ENCODE data around the gene ITPKB.

Gene ITPKB

GRCh38 chr1:226688056-226688748 lies 50.9 kb downstream of the ITPKB start:
- H3K4me3 ChIP-seq (ENCODE audit: low read length), result no peak overlapping the region
- no peak overlapping the region for H4K5ac ChIP-seq (ENCODE audit: low read length)
- H3K4me1 ChIP-seq (ENCODE audit: control insufficient read depth, low read depth, low read length), result peaks cover 13% of the 10 kb centered on the region
- H2AK5ac ChIP-seq (ENCODE audit: low read length), result no peak overlapping the region
- no peak overlapping the region for H4K8ac ChIP-seq (ENCODE audit: low read depth, low read length)
- H3K9ac ChIP-seq (ENCODE audit: low read length), result peak overlapping the region; percentile 29
- H3K27me3 ChIP-seq (ENCODE audit: insufficient read depth, low read length, poor library complexity), result no peaks in the 10 kb centered on the region
- H3K36me3 ChIP-seq (ENCODE audit: control insufficient read depth, insufficient read depth, low read length), result no peaks in the 10 kb centered on the region
- no peak overlapping the region for H3K4me2 ChIP-seq (ENCODE audit: low read length)
- peak; percentile 48 for DNase-seq
- no peak overlapping the region for H3K4ac ChIP-seq (ENCODE audit: low read depth, low read length)
- no peak overlapping the region for H3K23ac ChIP-seq (ENCODE audit: low read length)
- peaks cover 4% of the 10 kb centered on the region for H3K79me1 ChIP-seq (ENCODE audit: low read length)
- no peaks in the 10 kb centered on the region for H3K79me2 ChIP-seq (ENCODE audit: control insufficient read depth, insufficient read depth, low read length)
- H3K27ac ChIP-seq (ENCODE audit: low read depth, low read length), result no peak overlapping the region
- H2BK15ac ChIP-seq (replicated peaks; ENCODE audit: low read depth), result no peak overlapping the region
- no CpG with 5 or more reads among the region's 6 CpGs for WGBS (ENCODE audit: extremely low coverage, insufficient coverage, low lambda C conversion rate)
- H2BK120ac ChIP-seq (ENCODE audit: low read depth, low read length), result no peak overlapping the region
- H2BK5ac ChIP-seq (ENCODE audit: low read length), result no peak overlapping the region
- H3K18ac ChIP-seq (ENCODE audit: low read length), result no peak overlapping the region
- peak overlapping the region; percentile 51 for H3K56ac ChIP-seq (ENCODE audit: low read length)

GRCh38 chr1:226687426-226687825 lies 51.7 kb downstream of the ITPKB start:
- Histone ChIP-seq H4K5ac (ENCODE audit: low read length) (no peak overlapping the region), H3K36me3 (ENCODE audit: control insufficient read depth, insufficient read depth, low read length) (no peaks in the 10 kb centered on the region), H3K27ac (ENCODE audit: low read depth, low read length) (no peak overlapping the region), H3K9ac (ENCODE audit: low read length) (peak overlapping the region; percentile 17), H2BK15ac (replicated peaks; ENCODE audit: low read depth) (no peak overlapping the region), H3K4ac (ENCODE audit: low read depth, low read length) (no peak overlapping the region), H4K8ac (ENCODE audit: low read depth, low read length) (no peak overlapping the region), H3K4me3 (ENCODE audit: low read length) (no peak overlapping the region), H3K79me1 (ENCODE audit: low read length) (peaks cover 4% of the 10 kb centered on the region), H3K18ac (ENCODE audit: low read length) (no peak overlapping the region), H2BK120ac (ENCODE audit: low read depth, low read length) (no peak overlapping the region), H3K27me3 (ENCODE audit: insufficient read depth, low read length, poor library complexity) (no peaks in the 10 kb centered on the region), H2BK5ac (ENCODE audit: low read length) (no peak overlapping the region), H3K4me1 (ENCODE audit: control insufficient read depth, low read depth, low read length) (peaks cover 13% of the 10 kb centered on the region), H3K79me2 (ENCODE audit: control insufficient read depth, insufficient read depth, low read length) (no peaks in the 10 kb centered on the region), H3K23ac (ENCODE audit: low read length) (no peak overlapping the region), H2AK5ac (ENCODE audit: low read length) (no peak overlapping the region), H3K56ac (ENCODE audit: low read length) (peak overlapping the region; percentile 62), H3K4me2 (ENCODE audit: low read length) (no peak overlapping the region)
- WGBS (ENCODE audit: extremely low coverage, insufficient coverage, low lambda C conversion rate), result no CpG with 5 or more reads among the region's 2 CpGs
- DNase-seq, result no peak

GRCh38 chr1:226686440-226687425 lies 52.3 kb downstream of the ITPKB start:
- peak overlapping the region; percentile 62 for H3K56ac ChIP-seq (ENCODE audit: low read length)
- no peak overlapping the region for H3K23ac ChIP-seq (ENCODE audit: low read length)
- no peak overlapping the region for H3K9ac ChIP-seq (ENCODE audit: low read length)
- no CpG with 5 or more reads among the region's 12 CpGs for WGBS (ENCODE audit: extremely low coverage, insufficient coverage, low lambda C conversion rate)
- H4K5ac ChIP-seq (ENCODE audit: low read length), result no peak overlapping the region
- no peaks in the 10 kb centered on the region for H3K79me2 ChIP-seq (ENCODE audit: control insufficient read depth, insufficient read depth, low read length)
- no peak overlapping the region for H2BK5ac ChIP-seq (ENCODE audit: low read length)
- H3K27me3 ChIP-seq (ENCODE audit: insufficient read depth, low read length, poor library complexity), result no peaks in the 10 kb centered on the region
- no peak overlapping the region for H3K4me3 ChIP-seq (ENCODE audit: low read length)
- peaks cover 13% of the 10 kb centered on the region for H3K4me1 ChIP-seq (ENCODE audit: control insufficient read depth, low read depth, low read length)
- H4K8ac ChIP-seq (ENCODE audit: low read depth, low read length), result no peak overlapping the region
- H3K36me3 ChIP-seq (ENCODE audit: control insufficient read depth, insufficient read depth, low read length), result no peaks in the 10 kb centered on the region
- no peak for DNase-seq
- H3K4ac ChIP-seq (ENCODE audit: low read depth, low read length), result no peak overlapping the region
- H3K79me1 ChIP-seq (ENCODE audit: low read length), result peaks cover 4% of the 10 kb centered on the region
- no peak overlapping the region for H2BK15ac ChIP-seq (replicated peaks; ENCODE audit: low read depth)
- H3K4me2 ChIP-seq (ENCODE audit: low read length), result no peak overlapping the region
- no peak overlapping the region for H2BK120ac ChIP-seq (ENCODE audit: low read depth, low read length)
- H3K27ac ChIP-seq (ENCODE audit: low read depth, low read length), result no peak overlapping the region
- no peak overlapping the region for H3K18ac ChIP-seq (ENCODE audit: low read length)
- H2AK5ac ChIP-seq (ENCODE audit: low read length), result no peak overlapping the region

GRCh38 chr1:226685196-226685820 lies 53.8 kb downstream of the ITPKB start:
- Histone ChIP-seq H2AK5ac (ENCODE audit: low read length) (no peak overlapping the region), H3K23ac (ENCODE audit: low read length) (no peak overlapping the region), H3K4ac (ENCODE audit: low read depth, low read length) (no peak overlapping the region), H3K4me3 (ENCODE audit: low read length) (no peak overlapping the region), H3K27me3 (ENCODE audit: insufficient read depth, low read length, poor library complexity) (no peaks in the 10 kb centered on the region), H2BK5ac (ENCODE audit: low read length) (no peak overlapping the region), H2BK15ac (replicated peaks; ENCODE audit: low read depth) (no peak overlapping the region), H3K56ac (ENCODE audit: low read length) (no peak overlapping the region), H3K4me2 (ENCODE audit: low read length) (no peak overlapping the region), H3K18ac (ENCODE audit: low read length) (no peak overlapping the region), H2BK120ac (ENCODE audit: low read depth, low read length) (no peak overlapping the region), H3K9ac (ENCODE audit: low read length) (no peak overlapping the region), H3K4me1 (ENCODE audit: control insufficient read depth, low read depth, low read length) (peaks cover 21% of the 10 kb centered on the region), H4K5ac (ENCODE audit: low read length) (no peak overlapping the region), H3K36me3 (ENCODE audit: control insufficient read depth, insufficient read depth, low read length) (no peaks in the 10 kb centered on the region), H4K8ac (ENCODE audit: low read depth, low read length) (no peak overlapping the region), H3K79me2 (ENCODE audit: control insufficient read depth, insufficient read depth, low read length) (no peaks in the 10 kb centered on the region), H3K27ac (ENCODE audit: low read depth, low read length) (no peak overlapping the region), H3K79me1 (ENCODE audit: low read length) (peaks cover 4% of the 10 kb centered on the region)
- DNase-seq, result no peak
- no CpG with 5 or more reads among the region's 11 CpGs for WGBS (ENCODE audit: extremely low coverage, insufficient coverage, low lambda C conversion rate)

GRCh38 chr1:226684026-226684425 lies 55.1 kb downstream of the ITPKB start:
- Histone ChIP-seq H3K27ac (ENCODE audit: low read depth, low read length) (no peak overlapping the region), H2AK5ac (ENCODE audit: low read length) (no peak overlapping the region), H3K79me2 (ENCODE audit: control insufficient read depth, insufficient read depth, low read length) (no peaks in the 10 kb centered on the region), H3K79me1 (ENCODE audit: low read length) (peaks cover 4% of the 10 kb centered on the region), H4K5ac (ENCODE audit: low read length) (no peak overlapping the region), H3K18ac (ENCODE audit: low read length) (no peak overlapping the region), H4K8ac (ENCODE audit: low read depth, low read length) (no peak overlapping the region), H3K4me3 (ENCODE audit: low read length) (no peak overlapping the region), H3K27me3 (ENCODE audit: insufficient read depth, low read length, poor library complexity) (no peaks in the 10 kb centered on the region), H3K4me1 (ENCODE audit: control insufficient read depth, low read depth, low read length) (peaks cover 21% of the 10 kb centered on the region), H2BK120ac (ENCODE audit: low read depth, low read length) (no peak overlapping the region), H3K36me3 (ENCODE audit: control insufficient read depth, insufficient read depth, low read length) (no peaks in the 10 kb centered on the region), H2BK15ac (replicated peaks; ENCODE audit: low read depth) (no peak overlapping the region), H3K4me2 (ENCODE audit: low read length) (no peak overlapping the region), H2BK5ac (ENCODE audit: low read length) (no peak overlapping the region), H3K9ac (ENCODE audit: low read length) (no peak overlapping the region), H3K56ac (ENCODE audit: low read length) (no peak overlapping the region), H3K23ac (ENCODE audit: low read length) (no peak overlapping the region), H3K4ac (ENCODE audit: low read depth, low read length) (no peak overlapping the region)
- WGBS (ENCODE audit: extremely low coverage, insufficient coverage, low lambda C conversion rate), result no CpG with 5 or more reads among the region's 7 CpGs
- DNase-seq, result no peak

Measured in mesendoderm (in vitro differentiated cells).